ENCODE measurements around the gene CDC20. TPM values are rescaled to one million over a fixed set of nuclear protein-coding genes. Genes with fewer than 3 reads are reported as not detected.

The CDC20 gene
- total RNA-seq, 1 experiment from 2014 or later: 215 TPM

GRCh38 chr1:43312663-43313515 lies 45.9 kb upstream of the CDC20 start:
- Histone ChIP-seq H3K4me1 (ENCODE audit: control insufficient read depth, insufficient read depth, low read length) (no peaks in the 10 kb centered on the region), H3K9me3 (ENCODE audit: control insufficient read depth, insufficient read depth, low read depth, low read length) (no peaks in the 10 kb centered on the region), H3K4me3 (ENCODE audit: low read depth in 2 of 2, low read length in 2 of 2) (no peak overlapping the region), H3K27me3 (ENCODE audit: control insufficient read depth, insufficient read depth, low read length) (no peaks in the 10 kb centered on the region), H3K27ac (ENCODE audit: low read length) (no peak overlapping the region), H3K36me3 (ENCODE audit: control insufficient read depth, insufficient read depth, low read length) (no peaks in the 10 kb centered on the region)
- TF ChIP-seq POLR2AphosphoS5 (IDR thresholded peaks at IDR 0.05; ENCODE audit: low read depth, low read length) (no peak), TCF7L2 (IDR thresholded peaks at IDR 0.05; ENCODE audit: low read depth, low read length) (no peak), CTCF (IDR thresholded peaks at IDR 0.05) (no peak), SIN3A (IDR thresholded peaks at IDR 0.05; ENCODE audit: borderline replicate concordance, insufficient read depth, low read depth, low read length) (no peak)
- TF ChIP-seq, protein P1, sequence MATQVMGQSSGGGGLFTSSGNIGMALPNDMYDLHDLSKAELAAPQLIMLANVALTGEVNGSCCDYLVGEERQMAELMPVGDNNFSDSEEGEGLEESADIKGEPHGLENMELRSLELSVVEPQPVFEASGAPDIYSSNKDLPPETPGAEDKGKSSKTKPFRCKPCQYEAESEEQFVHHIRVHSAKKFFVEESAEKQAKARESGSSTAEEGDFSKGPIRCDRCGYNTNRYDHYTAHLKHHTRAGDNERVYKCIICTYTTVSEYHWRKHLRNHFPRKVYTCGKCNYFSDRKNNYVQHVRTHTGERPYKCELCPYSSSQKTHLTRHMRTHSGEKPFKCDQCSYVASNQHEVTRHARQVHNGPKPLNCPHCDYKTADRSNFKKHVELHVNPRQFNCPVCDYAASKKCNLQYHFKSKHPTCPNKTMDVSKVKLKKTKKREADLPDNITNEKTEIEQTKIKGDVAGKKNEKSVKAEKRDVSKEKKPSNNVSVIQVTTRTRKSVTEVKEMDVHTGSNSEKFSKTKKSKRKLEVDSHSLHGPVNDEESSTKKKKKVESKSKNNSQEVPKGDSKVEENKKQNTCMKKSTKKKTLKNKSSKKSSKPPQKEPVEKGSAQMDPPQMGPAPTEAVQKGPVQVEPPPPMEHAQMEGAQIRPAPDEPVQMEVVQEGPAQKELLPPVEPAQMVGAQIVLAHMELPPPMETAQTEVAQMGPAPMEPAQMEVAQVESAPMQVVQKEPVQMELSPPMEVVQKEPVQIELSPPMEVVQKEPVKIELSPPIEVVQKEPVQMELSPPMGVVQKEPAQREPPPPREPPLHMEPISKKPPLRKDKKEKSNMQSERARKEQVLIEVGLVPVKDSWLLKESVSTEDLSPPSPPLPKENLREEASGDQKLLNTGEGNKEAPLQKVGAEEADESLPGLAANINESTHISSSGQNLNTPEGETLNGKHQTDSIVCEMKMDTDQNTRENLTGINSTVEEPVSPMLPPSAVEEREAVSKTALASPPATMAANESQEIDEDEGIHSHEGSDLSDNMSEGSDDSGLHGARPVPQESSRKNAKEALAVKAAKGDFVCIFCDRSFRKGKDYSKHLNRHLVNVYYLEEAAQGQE (IDR thresholded peaks at IDR 0.05; ENCODE audit: insufficient read depth in 1 of 2, low read depth in 2 of 2, low read length in 1 of 2): no peak
- ATAC-seq (no peak), DNase-seq (ENCODE audit: low read depth, low spot score) (no peak)
- CTCF ChIA-PET: no interaction called here
- in situ Hi-C loops (cut with HindIII; ENCODE audit: low pct_unique_long_range_greater_than_20kb, low sequenced_read_pairs) (no loop called here), intact Hi-C loops (cut with micrococcal nuclease; ENCODE audit: unreplicated experiment) (no loop called here)
- no TSS peak for BruUV-seq (replicated peaks)
- POLR2A ChIA-PET: no interaction called here

- Histone ChIP-seq H3K27ac (ENCODE audit: low read length) (no peak overlapping the region), H3K36me3 (ENCODE audit: control insufficient read depth, insufficient read depth, low read length) (no peaks in the 10 kb centered on the region), H3K9me3 (ENCODE audit: control insufficient read depth, insufficient read depth, low read depth, low read length) (no peaks in the 10 kb centered on the region), H3K4me3 (ENCODE audit: low read depth in 2 of 2, low read length in 2 of 2) (no peak overlapping the region), H3K4me1 (ENCODE audit: control insufficient read depth, insufficient read depth, low read length) (no peaks in the 10 kb centered on the region), H3K27me3 (ENCODE audit: control insufficient read depth, insufficient read depth, low read length) (no peaks in the 10 kb centered on the region)
- in situ Hi-C loops (cut with HindIII; ENCODE audit: low pct_unique_long_range_greater_than_20kb, low sequenced_read_pairs): no loop called here
- ChIA-PET CTCF (no interaction called here), POLR2A (no interaction called here)
- TF ChIP-seq SIN3A (IDR thresholded peaks at IDR 0.05; ENCODE audit: borderline replicate concordance, insufficient read depth, low read depth, low read length) (no peak), CTCF (IDR thresholded peaks at IDR 0.05) (no peak), POLR2AphosphoS5 (IDR thresholded peaks at IDR 0.05; ENCODE audit: low read depth, low read length) (no peak), TCF7L2 (IDR thresholded peaks at IDR 0.05; ENCODE audit: low read depth, low read length) (no peak)
- TF ChIP-seq, protein P1 (IDR thresholded peaks at IDR 0.05; ENCODE audit: insufficient read depth in 1 of 2, low read depth in 2 of 2, low read length in 1 of 2): no peak
- no TSS peak for BruUV-seq (replicated peaks)
- no peak for ATAC-seq
- DNase-seq (ENCODE audit: low read depth, low spot score): no peak
- intact Hi-C loops (cut with micrococcal nuclease; ENCODE audit: unreplicated experiment): no loop called here
Measured at GRCh38 chr1:43313771-43314170, 45.0 kb upstream of the CDC20 start.

All from Panc1 (cell line).